SK-N-MC (cell line): ENCODE data around the gene GPR42.

Experiments
- DNase-seq: peaks from one replicate; pipeline ENCODE4 v3.0.0-alpha.2; 2011; ENCODE audit warnings: low read depth, low spot score
- H3K27ac ChIP-seq: fragments of 200-600 bp; sonication (generic); 2 replicates; pipeline ENCODE4 v1.5.1; 2016; ENCODE audit warnings: mixed run types
- H3K36me3 ChIP-seq: fragments of 200-600 bp; sonication (generic); 2 replicates; pipeline ENCODE4 v1.6.1; 2017; ENCODE audit warnings: antibody characterized with exemption, low read length, mixed read lengths; ENCODE audit not compliant: insufficient read depth
- H3K4me3 ChIP-seq: fragments of 200-600 bp; sonication (generic); 2 replicates; pipeline ENCODE4 v1.5.1; 2016
- H3K9ac ChIP-seq: fragments of 200-600 bp; sonication (generic); 2 replicates; pipeline ENCODE4 v1.8.0; 2017; ENCODE audit warnings: mixed run types, mixed read lengths; ENCODE audit not compliant: insufficient read length
- H3K9me3 ChIP-seq: fragments of 200-600 bp; sonication (generic); 2 replicates; pipeline ENCODE4 v1.6.1; 2017; ENCODE audit warnings: low read depth, mild to moderate bottlenecking, antibody characterized with exemption, low read length, moderate library complexity, mixed read lengths
- EZH2 ChIP-seq: fragments of 200-600 bp; sonication (generic); IDR thresholded peaks from one replicate; pipeline ENCODE4 v1.6.1; 2017; ENCODE audit warnings: antibody characterized with exemption
- FOXP2 ChIP-seq: optimal IDR thresholded peaks from 2 replicates; pipeline ENCODE3; 2011; ENCODE audit warnings: mild to moderate bottlenecking, moderate library complexity; ENCODE audit not compliant: insufficient read depth; ENCODE audit errors: extremely low read length, control extremely low read depth
- POLR2AphosphoS5 ChIP-seq: IDR thresholded peaks from 2 replicates; pipeline ENCODE4 v1.6.1; 2012; ENCODE audit warnings: mild to moderate bottlenecking, low read depth, low read length, borderline replicate concordance

GPR42 gene

DNA sequence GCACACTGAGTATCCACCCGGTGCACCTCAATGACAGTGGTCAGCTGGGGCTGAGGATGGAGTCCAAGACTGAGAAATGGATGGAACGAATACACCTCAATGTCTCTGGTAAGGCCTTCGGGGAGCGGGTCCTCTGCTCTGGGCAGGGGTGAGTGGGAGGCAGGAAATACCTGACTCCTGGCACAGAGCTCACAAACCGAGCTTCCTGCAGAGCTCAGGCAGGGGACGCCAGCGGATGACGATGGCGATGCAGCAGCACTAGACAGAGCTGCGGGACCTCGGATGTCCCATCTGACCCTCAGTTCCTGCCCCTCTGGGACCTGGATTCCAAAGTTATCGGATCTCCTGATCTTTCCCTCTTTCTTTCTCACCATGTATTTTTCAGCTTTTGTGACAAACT is 38.1 kb upstream of the GPR42 start:
- Histone ChIP-seq H3K27ac (no peak overlapping the region), H3K4me3 (no peak overlapping the region), H3K9me3 (no peaks in the 10 kb centered on the region), H3K9ac (no peak overlapping the region), H3K36me3 (no peaks in the 10 kb centered on the region)
- DNase-seq = no peak
- no peak for TF ChIP-seq FOXP2
- no peak for TF ChIP-seq POLR2AphosphoS5
- TF ChIP-seq EZH2 = no peak

DNA sequence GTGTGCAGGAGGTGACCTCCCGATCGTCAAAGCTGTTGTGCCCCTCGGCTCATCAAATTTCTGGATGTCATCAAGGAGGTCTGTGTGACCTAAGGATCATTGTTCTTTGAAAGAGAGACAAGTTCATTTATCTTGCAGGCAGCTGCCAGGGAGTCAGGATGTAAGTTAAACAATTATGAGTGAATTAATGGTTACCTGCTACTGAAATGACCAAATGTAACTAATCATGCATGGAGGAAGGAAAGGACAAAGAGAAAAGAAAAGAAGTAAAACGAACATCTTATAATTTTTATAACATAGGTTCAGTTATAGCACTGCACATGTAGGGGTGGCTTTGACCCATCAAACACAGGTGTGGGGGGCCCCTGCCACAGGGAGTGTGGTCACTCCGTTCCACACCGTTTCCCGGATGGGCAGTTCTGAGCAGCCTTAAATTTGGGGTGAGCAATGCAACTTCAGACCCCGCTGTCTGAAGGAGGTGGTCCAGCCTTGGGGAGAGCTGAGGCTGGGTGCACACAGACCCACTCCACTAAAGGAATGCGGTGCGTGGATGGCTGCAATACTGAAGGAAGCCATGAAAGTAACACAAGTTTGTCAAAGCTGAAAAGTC is 36.6 kb upstream of the GPR42 start:
- H3K36me3 ChIP-seq = no peaks in the 10 kb centered on the region
- no peak overlapping the region for H3K9ac ChIP-seq
- H3K4me3 ChIP-seq = no peak overlapping the region
- H3K27ac ChIP-seq = no peak overlapping the region
- TF ChIP-seq EZH2 (no peak), FOXP2 (no peak), POLR2AphosphoS5 (no peak)
- DNase-seq = no peak
- no peaks in the 10 kb centered on the region for H3K9me3 ChIP-seq

DNA sequence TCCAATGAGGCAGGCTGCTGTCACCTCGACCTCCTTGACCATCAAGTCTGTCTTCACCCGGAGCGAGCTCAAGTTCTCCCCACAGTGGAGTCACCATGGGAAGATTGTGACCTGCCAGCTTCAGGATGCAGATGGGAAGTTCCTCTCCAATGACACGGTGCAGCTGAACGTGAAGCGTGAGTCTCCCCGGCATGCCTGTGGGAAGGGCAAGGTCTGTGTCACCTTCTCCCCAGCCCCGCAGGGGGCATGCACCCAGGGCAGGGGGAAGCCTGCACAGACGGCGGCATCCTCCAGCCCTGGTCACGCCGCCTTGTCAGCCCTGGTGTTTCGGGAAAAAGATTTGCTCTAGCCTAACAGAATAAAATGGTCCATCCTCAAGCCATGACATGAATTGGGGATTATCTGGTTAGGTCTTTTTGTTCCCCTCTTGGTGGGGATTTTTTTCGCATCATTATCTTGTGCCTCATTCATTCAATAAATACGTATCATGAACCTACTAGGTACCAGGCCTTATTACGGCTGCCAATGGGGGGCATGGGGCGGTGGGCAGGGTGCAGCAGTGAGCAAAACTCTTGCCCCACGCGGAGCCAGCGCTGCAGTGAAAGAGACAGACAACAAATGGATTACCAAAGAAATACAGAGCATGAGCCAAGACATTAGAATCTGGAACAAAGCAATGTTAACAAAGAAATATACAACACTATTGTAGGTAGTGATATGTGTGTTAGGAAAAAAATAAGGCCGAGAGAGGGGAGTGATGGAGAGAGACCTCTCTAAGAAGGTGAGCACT is 34.5 kb upstream of the GPR42 start:
- H3K9ac ChIP-seq = no peak overlapping the region
- TF ChIP-seq POLR2AphosphoS5 (no peak), EZH2 (no peak), FOXP2 (no peak)
- no peak overlapping the region for H3K4me3 ChIP-seq
- no peaks in the 10 kb centered on the region for H3K9me3 ChIP-seq
- no peak overlapping the region for H3K27ac ChIP-seq
- no peaks in the 10 kb centered on the region for H3K36me3 ChIP-seq
- no peak for DNase-seq

DNA sequence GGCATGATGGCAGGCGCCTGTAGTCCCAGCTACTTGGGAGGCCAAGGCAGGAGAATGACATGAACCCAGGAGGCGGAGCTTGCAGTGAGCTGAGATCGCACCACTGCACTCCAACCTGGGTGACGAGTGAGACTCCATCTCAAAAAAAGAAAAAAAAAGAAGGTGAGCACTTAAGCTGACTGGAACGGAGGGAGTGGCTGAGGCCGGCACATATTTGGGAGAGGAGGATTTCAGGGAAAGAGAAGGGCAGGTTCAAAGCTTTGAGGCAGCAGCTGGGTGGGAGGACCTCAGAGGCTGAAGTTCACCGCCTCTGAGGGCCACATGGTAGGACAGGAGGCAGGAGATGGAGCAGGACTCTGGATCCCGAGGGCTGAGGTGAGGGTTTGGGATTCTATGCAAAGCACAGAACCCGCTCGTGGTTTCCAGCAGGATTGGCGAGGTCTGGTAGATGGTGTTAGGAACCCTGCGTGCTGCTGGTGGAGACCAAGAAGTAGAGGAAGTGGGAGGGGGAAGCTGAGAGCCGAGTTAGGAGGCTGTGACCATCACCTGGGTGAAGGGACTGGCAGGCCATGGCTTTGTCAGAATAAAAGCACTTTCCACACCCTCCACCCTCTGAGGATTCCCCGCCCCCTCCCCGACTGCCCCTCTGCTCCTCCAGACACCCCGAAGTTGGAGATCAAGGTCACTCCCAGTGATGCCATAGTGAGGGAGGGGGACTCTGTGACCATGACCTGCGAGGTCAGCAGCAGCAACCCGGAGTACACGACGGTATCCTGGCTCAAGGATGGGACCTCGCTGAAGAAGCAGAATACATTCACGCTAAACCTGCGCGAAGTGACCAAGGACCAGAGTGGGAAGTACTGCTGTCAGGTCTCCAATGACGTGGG is 33.5 kb upstream of the GPR42 start:
- Histone ChIP-seq H3K9me3 (no peaks in the 10 kb centered on the region), H3K36me3 (no peaks in the 10 kb centered on the region), H3K4me3 (no peak overlapping the region), H3K9ac (no peak overlapping the region), H3K27ac (no peak overlapping the region)
- TF ChIP-seq POLR2AphosphoS5 (no peak), FOXP2 (no peak), EZH2 (no peak)
- no peak for DNase-seq

DNA sequence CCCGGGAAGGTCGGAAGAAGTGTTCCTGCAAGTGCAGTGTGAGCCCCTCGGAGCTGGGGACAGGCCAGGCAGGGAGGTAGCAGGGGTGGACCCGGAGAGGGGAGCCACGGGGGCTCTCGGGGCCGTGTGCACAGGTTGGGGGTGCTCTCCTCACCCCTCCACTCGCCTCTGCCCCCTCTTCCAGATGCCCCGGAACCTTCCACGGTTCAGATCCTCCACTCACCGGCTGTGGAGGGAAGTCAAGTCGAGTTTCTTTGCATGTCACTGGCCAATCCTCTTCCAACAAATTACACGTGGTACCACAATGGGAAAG is 32.9 kb upstream of the GPR42 start:
- H3K4me3 ChIP-seq = no peak overlapping the region
- TF ChIP-seq POLR2AphosphoS5 (no peak), EZH2 (no peak), FOXP2 (no peak)
- no peak overlapping the region for H3K27ac ChIP-seq
- no peaks in the 10 kb centered on the region for H3K9me3 ChIP-seq
- DNase-seq = no peak
- no peaks in the 10 kb centered on the region for H3K36me3 ChIP-seq
- no peak overlapping the region for H3K9ac ChIP-seq

DNA sequence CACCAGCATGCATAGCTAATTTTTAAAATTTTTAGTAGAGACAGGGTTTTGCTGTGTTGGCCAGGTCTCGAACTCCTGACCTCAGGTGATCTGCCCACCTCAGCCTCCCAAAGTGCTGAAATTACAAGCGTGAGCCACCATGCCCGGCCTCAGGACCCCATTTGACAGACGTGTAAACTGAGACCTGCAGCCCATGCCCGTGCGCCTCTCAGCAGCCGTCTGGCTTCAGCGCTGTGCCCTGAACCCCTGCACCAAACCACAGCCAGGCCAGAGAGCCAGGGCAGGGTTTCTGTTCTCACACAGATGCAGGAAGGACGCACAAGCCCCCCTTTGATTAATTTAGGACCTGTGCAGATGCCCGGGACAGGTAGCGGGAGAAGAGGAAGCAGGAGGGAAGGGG is 30.4 kb upstream of the GPR42 start:
- no peak for DNase-seq
- TF ChIP-seq POLR2AphosphoS5 (no peak), EZH2 (no peak), FOXP2 (no peak)
- Histone ChIP-seq H3K4me3 (no peak overlapping the region), H3K9ac (no peak overlapping the region), H3K36me3 (no peaks in the 10 kb centered on the region), H3K9me3 (no peaks in the 10 kb centered on the region), H3K27ac (no peak overlapping the region)

DNA sequence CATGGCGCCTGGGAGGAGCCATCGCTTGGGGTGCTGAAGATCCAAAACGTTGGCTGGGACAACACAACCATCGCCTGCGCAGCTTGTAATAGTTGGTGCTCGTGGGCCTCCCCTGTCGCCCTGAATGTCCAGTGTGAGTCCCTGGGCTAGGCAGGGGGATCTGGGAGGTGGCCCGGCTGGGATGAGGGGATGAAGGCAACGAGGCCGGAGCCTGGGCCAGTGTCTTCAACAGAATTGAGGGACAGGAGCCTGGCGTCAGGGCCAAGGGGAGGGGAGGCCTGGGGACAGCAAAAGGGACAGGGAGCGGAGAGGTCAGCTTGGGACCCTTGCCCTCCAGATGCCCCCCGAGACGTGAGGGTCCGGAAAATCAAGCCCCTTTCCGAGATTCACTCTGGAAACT is 29.9 kb upstream of the GPR42 start:
- Histone ChIP-seq H3K9ac (no peak overlapping the region), H3K36me3 (no peaks in the 10 kb centered on the region), H3K9me3 (no peaks in the 10 kb centered on the region), H3K4me3 (no peak overlapping the region), H3K27ac (no peak overlapping the region)
- DNase-seq = no peak
- TF ChIP-seq FOXP2 = no peak
- TF ChIP-seq EZH2 = no peak
- TF ChIP-seq POLR2AphosphoS5 = no peak

DNA sequence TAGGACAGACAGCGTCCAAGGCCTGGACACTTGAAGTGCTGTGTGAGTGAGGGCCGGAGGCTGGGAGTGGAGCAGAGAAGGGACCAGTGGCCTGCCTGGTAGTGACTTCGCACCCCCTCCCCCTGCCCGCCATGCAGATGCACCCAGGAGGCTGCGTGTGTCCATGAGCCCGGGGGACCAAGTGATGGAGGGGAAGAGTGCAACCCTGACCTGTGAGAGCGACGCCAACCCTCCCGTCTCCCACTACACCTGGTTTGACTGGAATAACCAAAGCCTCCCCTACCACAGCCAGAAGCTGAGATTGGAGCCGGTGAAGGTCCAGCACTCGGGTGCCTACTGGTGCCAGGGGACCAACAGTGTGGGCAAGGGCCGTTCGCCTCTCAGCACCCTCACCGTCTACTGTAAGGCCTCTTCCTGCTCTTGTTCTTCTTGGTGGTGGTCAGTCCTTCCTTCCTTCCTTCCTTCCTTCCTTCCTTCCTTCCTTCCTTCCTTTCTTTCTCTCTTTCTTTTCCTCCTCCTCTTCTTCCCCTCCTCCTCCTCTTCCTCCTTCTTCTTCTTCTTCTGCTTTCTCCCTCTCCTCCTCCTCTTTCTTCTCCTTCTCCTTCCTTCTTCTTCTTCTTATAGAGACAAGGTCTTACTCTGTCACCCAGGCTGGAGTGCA is 29.2 kb upstream of the GPR42 start:
- Histone ChIP-seq H3K4me3 (no peak overlapping the region), H3K9me3 (no peaks in the 10 kb centered on the region), H3K27ac (no peak overlapping the region), H3K36me3 (no peaks in the 10 kb centered on the region), H3K9ac (no peak overlapping the region)
- TF ChIP-seq POLR2AphosphoS5 = no peak
- no peak for TF ChIP-seq EZH2
- TF ChIP-seq FOXP2 = no peak
- DNase-seq = no peak
